Fibroblast of gingiva (primary cell): ENCODE data around the gene MT1X.
A peak's percentile ranks its signal among the peaks of the same experiment; 100 is the strongest.

Experiments
- DNase-seq: peaks from one replicate; pipeline ENCODE4 v3.0.0-alpha.2; 2011; ENCODE audit warnings: low read depth

Gene MT1X

DNA sequence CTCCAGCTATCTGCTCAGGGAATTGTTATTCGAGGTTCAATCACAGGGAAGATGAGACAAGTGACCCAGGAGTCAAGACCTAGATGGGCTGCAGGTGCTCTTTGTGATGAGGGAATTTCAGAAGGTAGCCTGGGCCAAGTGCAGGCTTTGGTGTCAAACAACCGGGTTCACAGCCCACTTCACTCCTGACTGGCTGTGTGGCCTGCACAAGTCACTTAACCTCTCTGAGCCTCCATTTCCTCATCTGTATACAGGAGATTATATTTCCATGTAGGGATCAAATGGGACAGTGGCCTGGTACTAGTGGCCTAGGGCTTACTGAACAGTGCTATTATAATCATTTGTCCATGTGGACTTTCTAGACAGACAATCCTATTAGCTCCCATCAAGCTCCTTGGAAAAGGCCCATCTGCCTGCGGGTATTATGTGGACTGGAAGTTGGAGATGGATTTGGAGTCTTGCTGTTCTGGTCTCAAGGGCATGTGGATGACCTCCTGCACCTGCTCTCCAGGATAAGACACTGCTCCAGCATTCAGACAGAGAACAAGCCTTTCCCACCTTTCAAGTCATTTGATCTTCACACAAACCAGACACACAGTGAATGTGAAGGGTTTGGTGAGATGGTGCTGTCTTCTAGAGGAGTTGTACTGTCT lies 3.1 kb upstream of the MT1X start:
- no peak for DNase-seq

DNA sequence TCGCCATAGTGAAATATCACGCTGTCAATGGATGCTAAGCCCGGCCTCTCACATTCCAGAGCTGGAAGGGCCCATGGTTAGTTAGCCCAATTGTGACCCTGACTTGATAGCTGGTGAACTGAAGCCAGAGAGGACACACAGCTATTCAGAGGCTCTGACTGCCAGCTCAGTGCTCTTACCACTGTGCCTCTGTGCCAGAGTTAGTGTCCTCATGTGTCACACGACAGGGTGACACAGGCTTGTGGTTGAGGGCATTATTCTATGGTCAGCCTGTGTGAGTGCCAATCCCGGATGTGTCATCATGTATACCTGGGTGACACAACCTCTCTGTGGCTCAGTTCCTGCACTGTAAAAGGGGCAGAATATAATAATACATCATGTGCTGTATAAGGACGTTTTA lies 2.5 kb upstream of the MT1X start:
- no peak for DNase-seq

DNA sequence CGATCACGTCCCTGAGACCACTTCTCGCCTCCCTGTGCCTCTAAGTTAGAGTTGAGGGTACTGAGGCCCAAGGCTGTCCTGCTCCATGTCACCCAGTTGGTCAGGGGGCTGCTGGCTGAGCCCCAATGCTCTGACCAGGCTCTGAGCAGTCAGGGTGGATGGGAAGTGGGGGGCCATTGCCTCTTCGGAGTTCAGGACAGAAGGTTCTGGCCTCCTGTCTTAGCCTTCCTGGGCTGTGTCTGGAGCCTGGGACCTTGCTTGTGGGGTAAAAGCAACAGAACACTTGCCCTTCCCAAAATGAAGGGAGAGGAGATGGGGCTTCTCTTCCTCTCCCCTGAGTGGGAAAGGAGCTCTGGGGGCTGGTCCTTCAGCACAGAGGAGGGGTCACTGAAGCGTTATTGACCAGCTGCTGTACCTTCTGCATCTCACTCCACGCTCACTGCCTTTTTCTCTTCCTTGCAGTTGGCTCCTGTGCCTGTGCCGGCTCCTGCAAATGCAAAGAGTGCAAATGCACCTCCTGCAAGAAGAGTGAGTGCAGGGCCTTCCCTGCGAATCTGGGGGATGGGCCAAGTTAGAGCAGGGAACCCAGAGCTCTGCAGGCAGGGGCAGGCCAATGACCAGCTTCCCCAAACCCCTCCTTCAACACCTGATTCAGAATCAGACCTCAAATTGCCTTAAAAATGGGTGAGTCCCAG lies 580 bp downstream of the MT1X start:
- DNase-seq = no peak

DNA sequence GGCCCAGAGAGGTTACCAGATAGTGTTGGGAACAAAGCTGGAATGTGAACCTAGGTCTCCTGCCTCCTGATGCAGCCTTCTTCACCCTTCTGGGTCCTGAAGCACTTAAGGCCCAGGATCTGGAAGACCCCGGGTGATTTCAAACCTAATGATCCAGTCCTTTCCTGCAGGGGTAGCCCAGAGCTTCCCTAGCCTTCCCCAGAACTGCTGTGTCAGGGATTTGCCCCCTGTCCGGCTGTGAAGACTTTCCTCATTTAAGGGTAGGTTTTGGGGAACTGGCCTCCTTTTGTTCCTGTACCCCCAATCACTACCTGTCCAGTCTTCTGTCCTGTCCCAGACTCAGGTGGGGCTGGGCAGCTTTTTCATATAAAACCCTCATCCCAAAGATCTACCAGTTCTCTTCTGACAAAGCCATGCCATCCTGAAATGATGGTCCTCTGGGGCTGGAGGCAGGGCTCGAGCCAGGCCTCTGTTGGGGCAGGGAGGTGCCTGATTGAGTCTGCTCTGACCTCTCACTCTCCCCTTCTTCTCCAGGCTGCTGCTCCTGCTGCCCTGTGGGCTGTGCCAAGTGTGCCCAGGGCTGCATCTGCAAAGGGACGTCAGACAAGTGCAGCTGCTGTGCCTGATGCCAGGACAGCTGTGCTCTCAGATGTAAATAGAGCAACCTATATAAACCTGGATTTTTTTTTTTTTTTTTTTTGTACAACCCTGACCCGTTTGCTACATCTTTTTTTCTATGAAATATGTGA lies 1.3 kb downstream of the MT1X start:
- DNase-seq = no peak

DNA sequence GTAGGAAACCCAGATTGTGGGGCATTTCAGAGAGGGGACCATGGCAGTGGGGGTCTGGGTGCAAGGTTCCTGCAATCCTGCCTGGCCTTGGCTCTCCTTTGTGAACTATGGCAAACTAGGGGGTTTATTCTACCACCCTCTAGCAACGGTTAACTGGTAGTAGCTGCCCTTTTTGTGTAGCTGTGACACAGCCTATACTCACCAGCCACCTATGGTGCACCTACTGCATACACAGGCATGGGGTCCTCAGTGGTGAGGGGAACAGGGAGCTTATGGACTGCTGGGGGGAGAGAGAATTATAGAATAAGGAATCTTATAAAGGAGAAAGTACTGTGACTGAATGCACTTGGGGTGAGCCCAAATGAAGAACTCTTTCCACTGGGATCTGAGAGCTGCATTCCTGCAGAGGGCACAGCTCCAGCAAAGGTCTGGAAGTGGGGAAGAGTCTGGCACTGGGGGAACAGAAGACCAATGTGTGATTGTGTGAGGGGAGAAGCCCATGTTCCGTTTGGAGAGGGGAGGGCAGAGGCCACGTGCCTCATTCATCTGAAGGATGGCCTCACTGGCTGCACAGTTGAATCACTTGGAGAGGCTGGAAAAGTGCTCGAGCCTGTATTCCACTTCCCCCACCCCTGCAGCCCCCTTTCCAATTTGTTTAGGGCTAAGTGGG lies 2.1 kb downstream of the MT1X start:
- DNase-seq = no peak

DNA sequence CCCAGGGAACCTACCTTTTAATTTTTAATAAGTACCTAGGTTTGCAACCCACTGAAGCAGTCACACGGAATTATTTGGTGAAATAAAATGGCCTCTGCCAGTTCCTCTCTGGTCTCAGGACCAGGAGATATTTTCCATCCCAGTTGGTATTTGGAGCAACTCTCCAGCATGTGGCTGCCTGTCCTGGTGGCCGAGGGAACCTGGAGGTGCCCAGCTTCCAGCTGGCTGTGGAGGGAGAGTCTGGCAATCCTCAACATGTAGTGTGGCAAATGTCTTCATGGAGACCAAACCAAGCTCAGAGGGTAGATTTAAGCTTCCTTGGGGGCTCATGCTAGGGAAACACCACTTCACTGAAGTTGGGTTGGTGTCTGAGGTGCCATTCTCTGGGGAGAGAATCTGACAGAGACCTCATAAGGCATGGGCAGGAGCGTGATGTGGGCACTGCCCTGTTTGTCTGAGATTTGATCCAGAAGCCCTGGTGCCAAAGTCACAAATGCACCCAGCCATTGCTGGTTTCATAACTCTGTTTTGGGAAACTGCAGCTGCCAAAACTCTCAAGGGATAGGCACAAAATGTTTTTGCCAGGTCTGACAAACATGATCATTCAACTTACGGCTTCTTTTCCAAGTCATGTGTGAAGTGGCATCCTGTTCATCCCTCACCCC lies 2.8 kb downstream of the MT1X start:
- DNase-seq = peak; percentile 36

DNA sequence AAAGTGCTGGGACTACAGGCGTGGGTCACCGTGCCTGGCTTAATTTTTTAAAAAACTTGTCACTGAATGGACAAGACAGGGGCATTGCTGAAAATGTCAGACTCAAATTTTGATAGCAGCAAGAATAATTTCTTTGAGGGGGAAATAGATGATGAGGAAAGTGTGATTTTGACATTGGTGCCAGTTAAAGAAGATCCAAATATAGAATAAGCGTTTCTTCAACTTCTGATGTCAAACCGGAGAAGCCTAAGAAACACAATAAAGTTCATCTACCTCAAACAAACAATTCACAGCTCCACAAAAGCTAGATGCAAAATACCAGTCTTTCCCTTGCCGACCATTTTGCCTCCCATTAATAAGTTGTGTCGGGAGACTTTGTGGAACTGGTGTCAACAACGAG lies 4.5 kb downstream of the MT1X start:
- no peak for DNase-seq

DNA sequence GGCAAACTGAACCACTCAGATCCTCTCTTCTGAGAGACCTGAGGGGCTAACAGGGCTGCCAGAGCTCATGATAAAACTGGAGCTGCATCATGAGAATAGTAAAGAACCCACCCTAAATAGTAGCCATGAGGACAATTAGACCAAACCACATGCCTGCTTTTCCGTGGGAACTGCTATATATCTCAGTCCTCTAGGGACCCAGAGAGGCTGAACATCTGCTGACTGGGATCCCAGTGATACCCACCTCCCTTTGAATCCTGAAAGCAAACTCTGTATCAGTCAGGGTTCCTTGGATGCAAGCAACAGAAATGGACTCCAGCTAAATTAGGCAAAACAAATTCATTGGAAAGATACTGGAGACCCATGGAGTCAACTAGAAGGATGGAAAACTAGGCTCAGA lies 6.5 kb downstream of the MT1X start:
- DNase-seq = no peak

DNA sequence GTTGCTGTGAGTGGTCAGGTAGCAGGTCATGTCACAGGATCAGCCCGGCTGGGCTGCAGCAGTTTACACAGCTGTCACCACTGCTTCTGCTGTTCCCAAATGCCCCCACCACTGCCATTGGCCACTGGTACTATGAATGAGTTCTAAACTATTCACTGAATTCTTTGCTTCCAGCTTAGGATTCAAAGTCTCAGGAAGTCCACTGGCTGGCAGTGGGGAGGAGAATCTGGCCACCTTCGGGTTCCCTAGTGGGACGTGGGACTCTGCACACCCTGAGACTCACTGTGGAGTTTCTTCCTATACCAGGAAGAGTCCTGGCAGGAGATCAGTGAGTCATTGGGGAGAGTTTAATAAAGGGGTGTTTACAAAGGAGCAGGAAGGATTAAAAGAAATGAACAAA lies 6.9 kb downstream of the MT1X start:
- no peak for DNase-seq

DNA sequence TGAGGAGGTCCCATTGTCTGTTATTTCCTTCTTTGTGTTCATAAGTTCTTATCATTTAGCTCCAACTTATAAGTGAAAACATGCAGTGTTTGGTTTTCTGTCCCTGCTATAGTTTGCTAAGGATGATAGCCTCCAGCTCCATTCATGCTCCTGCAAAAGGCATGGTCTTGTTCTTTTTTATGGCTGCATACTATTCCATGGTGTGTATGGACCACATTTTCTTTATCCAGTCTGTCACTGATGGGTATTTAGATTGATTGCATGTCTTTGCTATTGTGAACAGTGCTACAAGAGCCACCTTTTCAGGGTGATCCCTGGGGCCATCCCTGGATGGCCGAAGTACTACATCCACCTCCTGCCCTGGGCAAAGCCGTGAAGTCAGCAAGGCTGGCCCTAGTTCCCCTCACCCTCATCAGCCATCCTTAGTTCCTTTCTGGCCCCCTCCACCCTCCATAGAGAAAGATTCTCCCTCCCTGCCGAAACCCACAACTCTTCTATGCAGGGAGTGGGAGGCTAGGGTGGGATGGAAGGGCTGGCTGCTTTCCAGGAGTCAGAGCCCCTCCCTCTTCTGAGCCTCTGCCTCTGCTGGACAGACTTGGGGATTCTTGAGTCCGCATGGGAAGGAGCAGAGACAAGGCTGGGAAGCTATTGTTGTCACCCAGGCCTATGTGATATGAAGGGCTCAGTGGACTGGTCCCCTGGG lies 8.3 kb downstream of the MT1X start:
- no peak for DNase-seq

DNA sequence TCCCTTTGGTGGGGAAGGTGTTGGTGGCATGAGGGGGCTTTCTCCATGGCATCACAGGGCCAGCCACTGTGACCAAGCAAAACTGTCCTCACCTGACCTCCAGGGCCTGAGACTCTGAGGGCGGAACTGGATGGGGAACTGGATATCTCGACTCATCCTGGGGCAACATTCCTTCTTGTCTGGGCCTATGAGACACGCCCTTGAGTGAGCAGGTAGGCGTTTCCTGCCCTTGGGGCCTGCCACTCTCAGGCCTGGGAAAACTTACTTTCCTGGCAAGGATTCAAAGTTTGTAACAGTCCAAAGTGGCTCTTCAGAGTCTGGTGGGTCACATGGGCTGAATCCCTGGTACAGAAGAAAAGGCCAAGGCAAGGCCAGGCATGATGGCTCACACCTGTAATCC lies 9.6 kb downstream of the MT1X start:
- DNase-seq = no peak

DNA sequence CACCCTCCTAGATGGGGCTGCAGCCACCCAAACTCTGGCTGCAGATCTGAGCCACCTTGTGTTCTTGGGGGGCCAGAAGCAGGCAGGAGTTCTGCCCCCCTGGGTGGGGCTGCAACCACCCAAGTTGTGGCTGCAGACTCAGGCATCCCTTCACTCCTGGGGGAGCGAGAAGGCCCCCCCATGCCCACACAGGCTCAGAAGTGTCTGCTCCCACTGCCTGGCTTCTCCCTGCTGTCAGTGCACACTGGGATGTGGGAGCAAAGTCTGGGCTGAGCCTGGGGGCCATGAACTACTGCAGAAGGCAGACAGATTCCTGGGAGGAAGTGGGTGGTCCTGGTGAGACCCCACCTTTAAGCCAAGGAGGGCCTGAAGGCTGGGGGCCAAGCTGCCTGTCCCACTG lies 13.0 kb downstream of the MT1X start:
- no peak for DNase-seq

DNA sequence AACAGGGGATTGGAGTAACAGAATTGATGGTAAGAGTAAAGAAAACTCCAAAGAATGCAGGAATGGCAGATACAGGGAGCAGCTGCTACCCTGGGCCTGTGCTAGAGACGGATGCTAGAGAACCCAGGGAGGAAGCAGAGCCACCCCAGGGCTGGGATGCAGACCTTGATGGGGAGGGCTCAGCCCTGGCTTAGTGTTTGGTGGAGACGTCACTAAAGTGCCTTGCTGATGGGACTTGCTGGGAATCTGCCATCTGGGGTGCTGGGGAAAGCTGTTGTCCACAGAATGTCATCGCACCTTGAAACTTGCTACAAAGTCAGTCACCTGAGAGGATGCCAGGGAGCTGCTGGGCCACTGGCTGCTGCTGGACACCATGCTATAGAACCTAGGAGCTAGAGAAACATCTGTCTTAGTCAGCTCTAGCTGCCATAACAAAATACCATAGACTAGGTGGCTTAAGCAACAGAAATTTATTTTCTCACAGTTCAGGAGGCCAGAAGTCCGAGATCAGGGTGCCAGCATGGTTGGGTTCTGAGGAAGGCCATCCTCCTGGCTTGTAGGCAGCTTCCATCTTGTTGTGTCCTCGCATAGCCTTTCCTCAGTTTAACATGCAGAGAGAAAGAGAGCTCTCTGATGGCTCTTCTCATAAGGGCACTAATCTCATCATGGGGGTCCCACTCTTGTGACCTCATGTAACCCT lies 15.3 kb downstream of the MT1X start:
- no peak for DNase-seq

DNA sequence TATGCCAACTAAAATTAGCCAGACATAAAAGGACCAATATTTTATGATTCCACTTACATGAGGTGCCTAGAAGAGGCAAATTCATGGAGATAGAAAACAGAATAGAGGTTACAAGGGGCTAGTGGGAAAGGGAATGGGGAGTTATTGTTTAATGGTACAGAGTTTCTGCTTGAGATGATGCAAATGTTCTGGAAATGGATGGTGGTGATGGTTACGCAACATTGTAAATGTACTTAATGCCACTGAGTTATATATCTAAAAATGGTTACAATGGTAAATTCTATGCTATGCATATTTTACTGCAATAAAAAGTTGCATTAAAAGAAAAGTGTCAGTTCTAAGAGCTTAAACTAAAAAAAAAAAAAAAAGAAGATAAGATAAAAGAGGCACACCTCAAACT lies 17.9 kb downstream of the MT1X start:
- peak; percentile 36 for DNase-seq

DNA sequence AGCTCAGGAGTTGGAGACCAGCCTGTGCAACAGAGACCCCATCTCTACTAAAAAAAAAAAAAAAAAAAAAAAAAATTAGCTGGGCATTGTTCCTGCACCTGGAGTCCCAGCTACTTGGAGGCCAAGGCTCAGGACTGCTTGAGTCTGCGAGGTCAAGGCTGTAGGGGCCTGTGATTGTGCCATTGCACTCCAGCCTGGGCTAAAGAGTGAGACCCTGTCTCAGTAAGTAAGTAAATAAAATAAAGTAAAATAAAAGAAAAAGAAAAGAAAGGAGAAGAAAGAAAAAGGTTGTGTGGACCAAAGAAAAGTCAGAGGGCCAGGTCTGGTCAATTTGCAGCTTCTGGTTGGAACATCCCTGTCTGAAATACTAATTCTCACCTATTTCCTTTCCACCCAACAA lies 18.4 kb downstream of the MT1X start:
- no peak for DNase-seq

DNA sequence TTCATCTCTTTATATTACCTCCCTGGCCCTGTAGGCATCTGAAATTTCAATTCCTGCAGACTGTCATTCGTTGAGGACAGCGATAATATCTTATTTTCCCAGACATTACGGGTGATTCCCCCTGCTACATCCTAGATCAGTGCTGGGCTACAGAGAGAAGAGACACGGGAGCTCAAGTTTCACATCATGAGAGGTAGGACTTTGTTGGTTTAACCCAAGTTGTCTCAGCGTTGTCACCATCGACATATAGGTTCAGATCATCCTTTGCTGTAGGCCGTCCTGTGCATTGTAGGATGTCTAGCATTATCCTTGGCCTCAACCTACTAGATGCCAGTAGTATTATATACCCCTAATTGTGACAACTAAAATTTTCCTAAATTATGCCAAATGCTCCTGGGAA lies 19.3 kb downstream of the MT1X start:
- no peak for DNase-seq

DNA sequence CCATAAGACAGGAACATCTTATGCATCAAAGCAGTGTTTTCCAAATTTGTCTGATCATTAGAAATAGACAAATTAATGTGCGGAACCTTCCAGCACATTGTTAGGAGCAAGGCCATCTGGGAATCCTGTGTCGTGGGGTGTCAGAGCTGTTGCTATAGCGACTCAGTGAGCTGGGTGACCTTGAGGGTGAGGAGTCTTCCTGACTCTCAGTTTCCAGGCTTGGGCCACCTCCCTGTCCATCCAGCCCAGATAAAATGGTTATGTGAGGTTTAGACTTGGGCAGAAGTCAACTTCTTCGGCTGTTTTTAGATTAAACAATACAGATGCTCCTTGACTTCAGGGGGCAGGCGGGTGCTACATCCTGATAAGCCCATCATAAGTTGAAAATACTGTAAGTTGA lies 20.6 kb downstream of the MT1X start:
- DNase-seq = no peak

DNA sequence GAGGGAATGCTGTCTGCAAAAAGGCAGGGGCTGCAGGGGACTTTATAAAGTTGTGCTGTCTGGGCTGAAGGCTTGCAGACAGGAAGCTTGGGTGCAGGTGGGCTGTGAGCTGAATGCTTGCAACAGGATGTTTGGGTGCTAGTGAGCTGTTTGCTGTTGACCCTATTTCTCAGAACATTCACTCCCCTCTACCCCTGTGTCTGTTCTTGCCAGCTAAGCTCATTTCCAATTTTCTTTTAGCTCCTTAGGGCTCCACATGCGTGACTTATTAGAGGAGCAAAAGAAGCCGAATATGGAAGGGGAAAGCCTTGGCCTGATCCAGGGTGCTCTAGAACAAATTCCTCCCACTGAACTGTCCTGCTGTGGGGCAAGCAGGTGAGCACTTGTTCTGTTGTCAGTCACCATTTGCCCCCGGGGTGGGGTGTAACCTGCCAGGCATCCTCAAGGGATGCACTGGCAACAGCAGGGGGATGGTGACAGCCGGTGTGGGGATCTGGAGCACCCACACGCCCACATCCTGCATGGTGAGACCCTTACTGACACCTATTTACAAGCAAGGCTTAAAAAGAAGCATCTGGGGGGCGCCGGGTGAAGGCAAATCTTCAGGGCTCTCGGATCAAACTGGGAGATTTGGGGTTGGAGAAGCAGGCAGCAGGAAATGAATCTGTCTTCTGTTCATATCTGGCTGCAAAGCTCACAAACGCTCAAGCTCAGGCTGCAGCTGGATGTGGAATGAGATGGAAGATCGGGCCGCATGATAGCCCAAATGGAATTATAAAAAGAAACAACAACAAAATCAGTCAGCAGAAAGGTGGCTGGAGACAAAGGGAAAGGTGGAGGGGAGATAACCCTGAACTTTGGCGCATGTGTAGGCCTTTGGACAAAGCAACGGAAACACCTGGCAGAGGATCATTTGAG lies 26.5 kb downstream of the MT1X start:
- DNase-seq = no peak

DNA sequence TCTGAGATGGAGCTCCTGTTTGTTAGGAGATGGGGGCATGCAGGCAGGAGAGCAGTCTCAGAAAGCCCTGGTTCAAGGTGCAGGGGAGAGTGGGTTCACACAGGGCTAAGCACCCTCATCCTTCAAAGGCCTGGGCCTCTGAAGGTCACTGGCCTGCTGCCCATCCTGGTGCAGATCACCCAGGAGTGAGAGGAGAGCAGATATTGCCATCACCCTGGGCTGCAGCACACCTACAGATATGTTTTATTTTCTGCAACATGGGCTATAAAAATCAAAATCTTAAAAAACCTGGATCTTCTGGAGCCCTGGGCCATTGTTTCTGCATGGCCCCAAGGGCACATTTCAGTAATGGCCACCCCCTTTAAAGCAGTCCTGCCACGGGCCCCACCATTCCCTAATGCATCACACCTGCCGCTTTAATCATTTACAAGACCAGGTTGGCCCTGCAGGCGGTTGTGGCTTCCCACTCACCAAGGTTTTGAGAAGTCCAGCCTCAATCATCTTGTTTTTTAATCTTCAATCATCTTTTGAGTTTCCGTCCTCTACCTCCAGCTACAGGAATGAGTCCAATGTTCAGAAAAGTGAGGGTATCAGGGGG lies 27.3 kb downstream of the MT1X start:
- DNase-seq = no peak
